Measurements from ENCODE around the gene AFF1. TPM values are rescaled to one million over a fixed set of nuclear protein-coding genes. Genes with fewer than 3 reads are reported as not detected.

The AFF1 gene
- total RNA-seq, 2 donors from 2014 or later: 43.2 to 56.2 TPM

GRCh38 chr4:87105101-87105845 lies 170.5 kb downstream of the AFF1 start:
- Mint-ChIP-seq H3K36me3 (peaks cover 3% of the 10 kb centered on the region), H3K27me3 (no peaks in the 10 kb centered on the region), H3K4me1 (ENCODE audit: low read depth in 2 of 2) (peaks cover 23 to 33% of the 10 kb centered on the region in 2 donors), H3K9me3 (no peaks in the 10 kb centered on the region), H3K27ac (no peak overlapping the region), H3K4me3 (no peak overlapping the region)
- ATAC-seq: no peak
- DNase-seq (ENCODE audit: low spot score): no peak

GRCh38 chr4:87108142-87108546 lies 173.3 kb downstream of the AFF1 start:
- H3K4me3 Mint-ChIP-seq: no peak overlapping the region

GRCh38 chr4:87109121-87109520 lies 174.3 kb downstream of the AFF1 start:
- H3K27ac Mint-ChIP-seq: no peak overlapping the region
- H3K9me3 Mint-ChIP-seq: no peaks in the 10 kb centered on the region

More at GRCh38 chr4:87108142-87108546, 173.3 kb downstream of the AFF1 start:
- ATAC-seq (peak; percentile 36 to 52), DNase-seq (ENCODE audit: low spot score) (no peak)
- peaks cover 20 to 32% of the 10 kb centered on the region in 2 donors for H3K4me1 Mint-ChIP-seq (ENCODE audit: low read depth in 2 of 2)
- H3K27me3 Mint-ChIP-seq: no peaks in the 10 kb centered on the region
- peaks cover 5% of the 10 kb centered on the region for H3K36me3 Mint-ChIP-seq
- H3K9me3 Mint-ChIP-seq: no peaks in the 10 kb centered on the region
- peak overlapping the region in 1 of 2 donors; percentile 58 for H3K27ac Mint-ChIP-seq

GRCh38 chr4:87109945-87110344 lies 175.1 kb downstream of the AFF1 start:
- H3K4me1 Mint-ChIP-seq (ENCODE audit: low read depth in 2 of 2): peaks cover 12 to 15% of the 10 kb centered on the region in 2 donors
- H3K36me3 Mint-ChIP-seq: peaks cover 5% of the 10 kb centered on the region
- no peak overlapping the region for H3K4me3 Mint-ChIP-seq

More at GRCh38 chr4:87109121-87109520, 174.3 kb downstream of the AFF1 start:
- Mint-ChIP-seq H3K36me3 (peaks cover 5% of the 10 kb centered on the region), H3K27me3 (no peaks in the 10 kb centered on the region), H3K4me3 (no peak overlapping the region), H3K4me1 (ENCODE audit: low read depth in 2 of 2) (peaks cover 15 to 22% of the 10 kb centered on the region in 2 donors)
- no peak for ATAC-seq
- DNase-seq (ENCODE audit: low spot score): no peak

GRCh38 chr4:87112063-87112462 lies 177.3 kb downstream of the AFF1 start:
- H3K27ac Mint-ChIP-seq: peak overlapping the region; percentile 10 to 25
- ATAC-seq: peak; percentile 71 to 78
- H3K9me3 Mint-ChIP-seq: no peaks in the 10 kb centered on the region
- H3K4me1 Mint-ChIP-seq (ENCODE audit: low read depth in 2 of 2): peaks cover 10 to 12% of the 10 kb centered on the region in 2 donors
- H3K36me3 Mint-ChIP-seq: peaks cover 5% of the 10 kb centered on the region
- no peak for DNase-seq (ENCODE audit: low spot score)
- H3K4me3 Mint-ChIP-seq: peak overlapping the region; percentile 36
- no peaks in the 10 kb centered on the region for H3K27me3 Mint-ChIP-seq

More at GRCh38 chr4:87109945-87110344, 175.1 kb downstream of the AFF1 start:
- H3K9me3 Mint-ChIP-seq: no peaks in the 10 kb centered on the region
- DNase-seq (ENCODE audit: low spot score): no peak
- no peaks in the 10 kb centered on the region for H3K27me3 Mint-ChIP-seq
- H3K27ac Mint-ChIP-seq: peak overlapping the region in 1 of 2 donors; percentile 58
- ATAC-seq: no peak

GRCh38 chr4:87114245-87115062 lies 179.6 kb downstream of the AFF1 start:
- Mint-ChIP-seq H3K36me3 (peaks cover 5% of the 10 kb centered on the region), H3K27ac (no peak overlapping the region), H3K4me1 (ENCODE audit: low read depth in 2 of 2) (peaks cover 9 to 11% of the 10 kb centered on the region in 2 donors)

GRCh38 chr4:87116231-87116630 lies 181.4 kb downstream of the AFF1 start:
- Mint-ChIP-seq H3K4me3 (no peak overlapping the region), H3K27me3 (no peaks in the 10 kb centered on the region), H3K36me3 (no peaks in the 10 kb centered on the region), H3K27ac (no peak overlapping the region), H3K4me1 (ENCODE audit: low read depth in 2 of 2) (peaks cover 22 to 25% of the 10 kb centered on the region in 2 donors), H3K9me3 (no peaks in the 10 kb centered on the region)
- DNase-seq (ENCODE audit: low spot score): no peak
- no peak for ATAC-seq

More at GRCh38 chr4:87114245-87115062, 179.6 kb downstream of the AFF1 start:
- Mint-ChIP-seq H3K27me3 (no peaks in the 10 kb centered on the region), H3K9me3 (no peaks in the 10 kb centered on the region), H3K4me3 (no peak overlapping the region)
- DNase-seq (ENCODE audit: low spot score): no peak
- no peak for ATAC-seq

- ATAC-seq: no peak
- Mint-ChIP-seq H3K9me3 (no peaks in the 10 kb centered on the region), H3K4me3 (no peak overlapping the region), H3K27ac (no peak overlapping the region), H3K4me1 (ENCODE audit: low read depth in 2 of 2) (peaks cover 18 to 21% of the 10 kb centered on the region in 2 donors), H3K36me3 (no peaks in the 10 kb centered on the region), H3K27me3 (no peaks in the 10 kb centered on the region)
- no peak for DNase-seq (ENCODE audit: low spot score)
Measured at GRCh38 chr4:87117051-87117731, 182.4 kb downstream of the AFF1 start.

- DNase-seq (ENCODE audit: low spot score) (no peak), ATAC-seq (no peak)
- no peaks in the 10 kb centered on the region for H3K9me3 Mint-ChIP-seq
- no peak overlapping the region for H3K27ac Mint-ChIP-seq
- no peaks in the 10 kb centered on the region for H3K36me3 Mint-ChIP-seq
- peaks cover 17 to 21% of the 10 kb centered on the region in 2 donors for H3K4me1 Mint-ChIP-seq (ENCODE audit: low read depth in 2 of 2)
- no peak overlapping the region for H3K4me3 Mint-ChIP-seq
- no peaks in the 10 kb centered on the region for H3K27me3 Mint-ChIP-seq
Measured at GRCh38 chr4:87117732-87118075, 182.9 kb downstream of the AFF1 start.

GRCh38 chr4:87118421-87118820 lies 183.6 kb downstream of the AFF1 start:
- Mint-ChIP-seq H3K36me3 (no peaks in the 10 kb centered on the region), H3K27ac (no peak overlapping the region), H3K4me1 (ENCODE audit: low read depth in 2 of 2) (peaks cover 20 to 21% of the 10 kb centered on the region in 2 donors), H3K4me3 (no peak overlapping the region), H3K9me3 (no peaks in the 10 kb centered on the region), H3K27me3 (no peaks in the 10 kb centered on the region)
- ATAC-seq (no peak), DNase-seq (ENCODE audit: low spot score) (no peak)

- no peak overlapping the region for H3K4me3 Mint-ChIP-seq
- H3K4me1 Mint-ChIP-seq (ENCODE audit: low read depth in 2 of 2): peaks cover 21% of the 10 kb centered on the region in 2 donors
- DNase-seq (ENCODE audit: low spot score) (no peak), ATAC-seq (peak; percentile 47 to 72)
- H3K27ac Mint-ChIP-seq: no peak overlapping the region
- no peaks in the 10 kb centered on the region for H3K36me3 Mint-ChIP-seq
- H3K27me3 Mint-ChIP-seq: no peaks in the 10 kb centered on the region
- no peaks in the 10 kb centered on the region for H3K9me3 Mint-ChIP-seq
Measured at GRCh38 chr4:87118826-87119225, 184.0 kb downstream of the AFF1 start.

GRCh38 chr4:87120010-87120409 lies 185.2 kb downstream of the AFF1 start:
- Mint-ChIP-seq H3K4me1 (ENCODE audit: low read depth in 2 of 2) (peaks cover 21% of the 10 kb centered on the region in 2 donors), H3K9me3 (no peaks in the 10 kb centered on the region), H3K4me3 (no peak overlapping the region), H3K27me3 (no peaks in the 10 kb centered on the region), H3K27ac (peak overlapping the region in 1 of 2 donors; percentile 31), H3K36me3 (no peaks in the 10 kb centered on the region)
- DNase-seq (ENCODE audit: low spot score) (no peak), ATAC-seq (peak in 1 of 2 donors; percentile 56)

GRCh38 chr4:87120411-87121162 lies 185.8 kb downstream of the AFF1 start:
- peaks cover 21 to 24% of the 10 kb centered on the region in 2 donors for H3K4me1 Mint-ChIP-seq (ENCODE audit: low read depth in 2 of 2)
- H3K4me3 Mint-ChIP-seq: no peak overlapping the region
- no peaks in the 10 kb centered on the region for H3K27me3 Mint-ChIP-seq
- ATAC-seq: no peak
- no peaks in the 10 kb centered on the region for H3K36me3 Mint-ChIP-seq
- H3K9me3 Mint-ChIP-seq: no peaks in the 10 kb centered on the region
- no peak for DNase-seq (ENCODE audit: low spot score)
- H3K27ac Mint-ChIP-seq: peak overlapping the region in 1 of 2 donors; percentile 31

Measured in natural killer cell treated with Interleukin-12 subunit alpha and Interleukin-12 subunit beta and Interleukin-15 and Interleukin-18, amount 100 ng/mL, for 72 hours (primary cell).